ENCODE data around the gene DAP.
"Not testable (repeated sequence)": the region's sequence is repeated elsewhere in the genome, so short reads cannot be mapped to it uniquely, and the experiment has no call there.

DNA sequence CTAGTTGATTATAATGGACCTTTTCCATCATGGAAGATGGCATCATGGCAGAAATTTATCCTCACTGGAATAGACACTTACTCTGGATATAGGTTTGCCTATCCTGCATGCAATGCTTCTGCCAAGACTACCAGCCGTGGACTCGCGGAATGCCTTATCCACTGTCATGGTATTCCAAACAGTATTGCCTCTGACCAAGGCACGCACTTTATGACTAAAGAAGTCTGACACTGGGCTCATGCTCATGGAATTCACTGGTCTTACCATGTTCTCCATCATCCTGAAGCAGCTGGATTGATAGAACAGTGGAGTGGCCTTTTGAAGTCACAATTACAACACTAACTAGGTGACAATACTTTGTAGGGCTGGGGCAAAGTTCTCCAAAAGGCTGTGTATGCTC, 40.3 kb downstream of the DAP start:
- TF ChIP-seq EZH2 (IDR thresholded peaks at IDR 0.05; ENCODE audit: insufficient read depth, poor library complexity, severe bottlenecking); EZH2phosphoT487 (IDR thresholded peaks at IDR 0.05; ENCODE audit: insufficient read depth, low read depth): not testable (repeated sequence)

Measured in GM23248 (cell line).